OCI-LY3 (cell line): ENCODE results near the gene RBM44.

Source experiments
- CTCF ChIP-seq: fragments of 200-600, 300-600 bp; sonication (generic); IDR thresholded peaks from 2 replicates; pipeline ENCODE4 v1.5.1; 2014; ENCODE audit warnings: antibody characterized with exemption, low read length, low read depth
- EZH2phosphoT487 ChIP-seq: fragments of 200-600 bp; shearing (Covaris generic); IDR thresholded peaks from 2 replicates; pipeline ENCODE4 v1.6.1; 2018; ENCODE audit warnings: antibody characterized with exemption, mixed run types, low read depth

- TF ChIP-seq CTCF (no peak), EZH2phosphoT487 (no peak)
Measured at GRCh38 chr2:237857791-237858190, 59.2 kb downstream of the RBM44 start.
